ENCODE data around the gene SEZ6.

GRCh38 chr17:28963055-28963611 lies 42.7 kb downstream of the SEZ6 start:
- TF ChIP-seq CTCF (conservative IDR thresholded peaks at IDR 0.05; ENCODE audit: low read depth, low read length) (no peak), EZH2 (IDR thresholded peaks at IDR 0.05; ENCODE audit: low read length, unreplicated experiment) (no peak), EZH2phosphoT487 (IDR thresholded peaks at IDR 0.05; ENCODE audit: borderline replicate concordance, low read length) (no peak)
